Psoas muscle (tissue), 8 donors: ENCODE results near the gene SLC9A1. TPM values are rescaled to one million over a fixed set of nuclear protein-coding genes. Genes with fewer than 3 reads are reported as not detected.

ENCODE experiments used
- ATAC-seq, 4 donors: fragments of 200-7000 bp; cut with Tn5 transposase; one replicate each; pipeline ENCODE4 v1.9.1; 2020; ENCODE audit warnings: moderate library complexity in 3 of 4, mild to moderate bottlenecking in 2 of 4
- DNase-seq, 2 donors: peaks; one replicate each; pipeline ENCODE4 v3.0.0-alpha.2; 2020
- H3K27ac ChIP-seq: fragments of 200-600 bp; one replicate; pipeline ENCODE4 v1.8.0; 2022
- H3K27me3 ChIP-seq, 3 donors: fragments of 200-600 bp in 1 of 3; one replicate each; pipeline versions ENCODE4 v1.6.1 to v1.8.0; 2013 to 2022; ENCODE audit warnings: low read length in 2 of 3, mild to moderate bottlenecking in 2 of 3, moderate library complexity in 1 of 3; ENCODE audit not compliant: insufficient read depth in 3 of 3
- H3K36me3 ChIP-seq, 2 donors: fragments of 200-600 bp in 1 of 2; one replicate each; pipeline versions ENCODE4 v1.6.1 to v1.8.0; 2013 to 2022; ENCODE audit warnings: low read depth in 1 of 2, mild to moderate bottlenecking in 1 of 2, moderate library complexity in 1 of 2; ENCODE audit not compliant: insufficient read depth in 1 of 2
- H3K4me1 ChIP-seq: fragments of 200-600 bp; one replicate; pipeline ENCODE4 v1.8.0; 2022
- H3K4me3 ChIP-seq: fragments of 200-600 bp; one replicate; pipeline ENCODE4 v1.8.0; 2022; ENCODE audit warnings: mild to moderate bottlenecking
- H3K9me3 ChIP-seq: fragments of 200-600 bp; one replicate; pipeline ENCODE4 v1.8.0; 2022
- CTCF ChIP-seq: fragments of 200-600 bp; IDR thresholded peaks from one replicate; pipeline ENCODE4 v1.8.0; 2022; ENCODE audit warnings: antibody characterized with exemption
- WGBS, 3 donors: extraction: QIAGEN DNeasy Blood & Tissue Kit; methylation state at CpG; one replicate each; pipeline versions ENCODE4 v1.1.6 to v1.1.7; 2013; 5-methylcytosine and 5-hydroxymethylcytosine counted together
- intact Hi-C, 2 donors: fragments of 100-400 bp; cut with DNase I; formaldehyde crosslinking; loops; one replicate each; pipeline versions ENCODE4 v1.11.0 to v1.14.2; 2022
- long read RNA-seq, 2 donors: library from polyadenylated mRNA; unstranded; transcript quantifications; one replicate each; pipeline ENCODE4 v2.0.0, GENCODE V29; 2021
- polyA plus RNA-seq, 3 donors: library from polyadenylated mRNA; stranded (reverse); fragments of 200-250 nt; gene quantifications; one replicate each; pipeline ENCODE4 v1.2.3, GENCODE V29; 2013
- total RNA-seq, 4 donors: library from RNA; stranded (reverse); fragmentation: NEBNext Ultra II Directional in 2 of 4; extraction: Animal tissue kit (Norgen Biotek cat#: 25700) in 2 of 4; gene quantifications; one replicate each; pipeline versions ENCODE4 v1.2.1 to v1.2.4, GENCODE V29; 2021 to 2023
- donor health status: healthy with polysubstance abuse.
- donor health status: DM: no; HTN: no; CAD: no; lungs with moderate emphysema.
- donor health status: Bipolar disorder and iron deficiency.
- donor health status: healthy.
- donor health status: DM: yes; HTN: yes; CAD: no.
- donor health status: DM: no; HTN: no; CAD: no.
- donor health status: DM: no; HTN: no; CAD: no.
- donor health status: DM: yes; HTN: yes; CAD: no.

The SLC9A1 gene
- 10 to 100 TPM in 1 of 4 donors, 1 to 10 TPM in 3; 5.2 to 14.3 (median 7.7) TPM for total RNA-seq
- 10 to 100 TPM in 1 of 3 donors, 1 to 10 TPM in 2; 2.3 to 17.0 (median 3.8) TPM for polyA plus RNA-seq
- long read RNA-seq, donor 1, partial matches to known transcripts = 3 of 5 reads
- long read RNA-seq, donor 1, other reads (novel, unspliced or antisense) = 2 of 5 reads
- long read RNA-seq, donor 2, partial matches to known transcripts = 2 of 4 reads
- long read RNA-seq, donor 2, other reads (novel, unspliced or antisense) = 2 of 4 reads

DNA sequence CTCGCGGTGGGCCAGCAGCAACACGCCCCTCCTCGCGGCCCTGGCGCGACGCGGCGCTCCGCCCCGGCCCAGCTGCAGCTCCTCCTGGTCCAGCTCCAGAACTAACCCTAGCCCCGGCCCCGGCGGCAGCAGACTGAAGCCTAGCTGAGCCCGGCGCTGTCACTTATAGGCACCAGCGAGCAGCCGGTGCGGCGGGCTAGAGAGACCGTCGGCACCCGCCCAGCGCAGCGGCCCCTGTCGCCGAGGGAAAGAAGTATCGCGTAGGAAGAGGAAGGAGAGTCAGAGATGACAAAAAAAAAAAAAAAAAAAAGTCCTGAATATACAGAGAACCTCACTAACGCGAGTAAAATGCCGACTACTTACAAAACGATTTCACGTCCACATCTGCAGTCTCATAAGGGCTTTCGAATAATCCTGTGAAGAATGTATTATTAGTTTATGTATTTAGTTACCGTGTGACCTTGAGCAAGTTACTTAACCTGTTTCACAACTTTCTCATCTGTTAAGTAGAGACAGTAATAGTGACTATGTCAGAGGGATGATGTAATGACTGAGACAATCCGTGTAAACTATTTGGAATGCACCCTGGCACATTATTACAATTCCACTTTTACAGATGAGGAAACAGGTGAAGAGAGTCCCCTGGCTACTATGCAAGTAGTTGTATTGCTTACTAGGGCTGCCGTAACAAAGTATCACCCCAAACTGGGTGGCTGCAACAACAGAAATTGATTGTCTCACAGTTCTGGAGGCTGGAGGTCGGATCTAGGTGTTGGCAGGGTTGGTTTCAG lies at the start of gene SLC9A1:
SLC9A1 (minus strand) TSS at position 135 of the 791 bp plus-strand sequence. CDS start 791 bp downstream, outside the sequence.
- Histone ChIP-seq H3K4me1 (peaks cover 44% of the 10 kb centered on the region), H3K9me3 (no peaks in the 10 kb centered on the region)

GRCh38 chr1:27203946-27204345 lies 49.0 kb upstream of the SLC9A1 start:
- no peak for DNase-seq
- Histone ChIP-seq H3K36me3 (no peaks in the 10 kb centered on the region), H3K4me1 (no peaks in the 10 kb centered on the region), H3K9me3 (no peaks in the 10 kb centered on the region), H3K4me3 (no peak overlapping the region), H3K27me3 (no peaks in the 10 kb centered on the region), H3K27ac (no peak overlapping the region)
- no peak for TF ChIP-seq CTCF
- WGBS, 3 donors = 91 to 96% (median 96%) methylated on average over 1 of the region's 1 CpG
- ATAC-seq = no peak
- intact Hi-C loops = no loop called here

More for the DNA sequence above, at the start of gene SLC9A1:
- intact Hi-C loops = loop anchor here (5.0 kb wide), 2 partner anchors 38 to 82 kb away; no protein-coding TSS in a partner anchor
- ATAC-seq (peak; percentile 87 to 90 (median 89)), DNase-seq (peak; percentile 93 to 97)
- H3K4me3 ChIP-seq = peak within 1 kb of the TSS; percentile 78
- H3K36me3 ChIP-seq = no peaks in the 10 kb centered on the region
- 2 to 3% (median 2%) methylated on average over 29 to 40 of the region's 40 CpGs for WGBS, 3 donors
- H3K27me3 ChIP-seq = no peaks in the 10 kb centered on the region
- TF ChIP-seq CTCF = peak; percentile 71
- peak within 1 kb of the TSS; percentile 92 for H3K27ac ChIP-seq

GRCh38 chr1:27201295-27201694 lies 46.4 kb upstream of the SLC9A1 start:
- Histone ChIP-seq H3K4me3 (no peak overlapping the region), H3K27ac (no peak overlapping the region), H3K36me3 (no peaks in the 10 kb centered on the region), H3K27me3 (no peaks in the 10 kb centered on the region), H3K9me3 (no peaks in the 10 kb centered on the region), H3K4me1 (no peaks in the 10 kb centered on the region)
- WGBS, 3 donors = 92 to 93% (median 93%) methylated on average over 24 of the region's 24 CpGs
- intact Hi-C loops = no loop called here
- no peak for TF ChIP-seq CTCF
- ATAC-seq (no peak), DNase-seq (no peak)

DNA sequence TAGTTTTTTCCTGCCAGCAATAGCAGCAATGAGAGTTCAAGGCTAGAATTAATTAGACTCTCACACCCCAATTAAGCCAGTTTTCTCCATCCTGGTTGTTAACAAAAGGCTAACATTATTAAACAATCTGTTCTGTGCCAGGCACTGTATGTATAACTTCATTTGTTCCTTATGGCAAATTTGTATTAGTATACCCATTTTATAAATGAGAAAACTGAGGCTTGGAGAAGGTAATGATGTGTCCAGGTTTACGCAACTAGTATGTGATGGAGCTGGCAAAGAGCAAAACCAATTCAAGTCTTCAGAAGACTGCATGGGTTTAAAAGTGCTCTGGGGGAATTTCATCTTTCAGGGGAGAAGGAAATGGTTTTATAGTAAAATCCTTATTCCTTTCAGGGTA lies 38.3 kb upstream of the SLC9A1 start:
- Histone ChIP-seq H3K4me3 (no peak overlapping the region), H3K9me3 (no peaks in the 10 kb centered on the region), H3K4me1 (no peaks in the 10 kb centered on the region), H3K27ac (no peak overlapping the region), H3K36me3 (no peaks in the 10 kb centered on the region), H3K27me3 (no peaks in the 10 kb centered on the region)
- intact Hi-C loops = loop anchor here in 1 of 2 donors (10.0 kb wide), 2 partner anchors 88 to 92 kb away; no protein-coding TSS in a partner anchor
- 97 to 100% (median 97%) methylated on average over 1 of the region's 1 CpG for WGBS, 3 donors
- no peak for DNase-seq
- ATAC-seq = no peak
- TF ChIP-seq CTCF = no peak
